SJSA1 (cell line): ENCODE measurements around the gene ERP27. TPM values are rescaled to one million over a fixed set of nuclear protein-coding genes. Genes with fewer than 3 reads are reported as not detected.

Experiments used
- DNase-seq, 2 experiments: peaks; one replicate each; pipeline ENCODE4 v3.0.0-alpha.2; 2015 to 2020; ENCODE audit warnings: low spot score in 2 of 2, low read depth in 1 of 2
- H3K27ac ChIP-seq: fragments of 250-450 bp; sonication (Bioruptor Pico); 2 replicates; pipeline ENCODE4 v1.5.1; 2020; ENCODE audit warnings: mild to moderate bottlenecking, moderate library complexity
- H3K27me3 ChIP-seq: fragments of 250-450 bp; sonication (Bioruptor Pico); replicated peaks from 2 replicates; pipeline ENCODE4 v1.5.1; 2020; ENCODE audit warnings: mild to moderate bottlenecking, moderate library complexity
- H3K36me3 ChIP-seq: fragments of 250-450 bp; sonication (Bioruptor Pico); 2 replicates; pipeline ENCODE4 v1.5.1; 2020; ENCODE audit warnings: mild to moderate bottlenecking
- H3K4me1 ChIP-seq: fragments of 250-450 bp; sonication (Bioruptor Pico); replicated peaks from 2 replicates; pipeline ENCODE4 v1.6.1; 2021; ENCODE audit warnings: mild to moderate bottlenecking
- H3K4me3 ChIP-seq: fragments of 250-450 bp; sonication (Bioruptor Pico); 2 replicates; pipeline ENCODE4 v1.5.1; 2020; ENCODE audit warnings: mild to moderate bottlenecking
- H3K9me3 ChIP-seq: fragments of 250-450 bp; sonication (Bioruptor Pico); replicated peaks from 2 replicates; pipeline ENCODE4 v1.5.1; 2020; ENCODE audit warnings: mild to moderate bottlenecking
- total RNA-seq: library from RNA; depleted of rRNA; stranded (reverse); fragments of >200 nt; shearing (Covaris generic); gene quantifications from 2 replicates; pipeline ENCODE4 v1.2.3, GENCODE V29; 2014

The ERP27 gene
- total RNA-seq, 1 experiment from 2014 or later = not detected

DNA sequence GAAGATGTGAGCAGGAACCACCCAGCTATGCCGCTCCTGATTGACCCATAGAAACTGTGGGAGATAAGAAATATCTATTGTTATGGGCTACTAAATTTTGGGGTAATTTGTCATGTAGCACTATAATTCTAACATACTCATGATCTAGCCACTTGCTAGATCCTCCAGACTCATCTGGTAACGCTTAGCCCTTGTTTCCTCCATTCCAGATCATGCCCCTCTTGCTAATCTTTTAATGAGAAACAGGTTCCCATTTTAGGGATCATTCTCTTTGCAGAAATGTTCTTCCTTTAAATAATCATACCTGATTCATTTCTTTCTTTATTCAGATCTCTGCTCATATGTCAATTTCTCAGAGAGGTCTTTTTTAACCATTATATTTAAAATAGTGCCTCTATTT is 26.9 kb upstream of the ERP27 start:
- no peak for DNase-seq
- Histone ChIP-seq H3K9me3 (no peaks in the 10 kb centered on the region), H3K4me3 (no peak overlapping the region), H3K27ac (no peak overlapping the region), H3K27me3 (no peaks in the 10 kb centered on the region), H3K36me3 (no peaks in the 10 kb centered on the region), H3K4me1 (peaks cover 14% of the 10 kb centered on the region)

DNA sequence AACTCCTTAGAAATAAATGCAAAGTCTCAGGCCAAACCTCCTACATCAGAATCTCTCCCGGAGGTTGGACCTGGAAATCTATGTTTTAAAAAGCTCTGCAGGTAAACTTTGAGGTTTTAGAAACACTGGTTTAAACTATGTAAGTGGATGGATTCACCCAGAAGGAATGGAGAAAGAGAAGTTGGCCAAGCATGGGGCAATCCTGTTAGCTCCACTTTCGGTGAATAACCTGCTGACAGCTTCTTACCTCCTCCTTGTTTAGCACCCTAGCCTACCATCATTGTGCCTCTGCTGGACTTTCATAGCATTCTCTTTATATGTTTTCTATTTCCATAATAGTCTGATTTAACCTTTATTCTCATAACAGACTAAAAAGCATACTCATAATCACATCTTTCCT is 26.1 kb upstream of the ERP27 start:
- H3K9me3 ChIP-seq = no peaks in the 10 kb centered on the region

GRCh38 chr12:14963520-14963919 is 25.2 kb upstream of the ERP27 start:
- DNase-seq = no peak
- peaks cover 14% of the 10 kb centered on the region for H3K4me1 ChIP-seq
- H3K36me3 ChIP-seq = no peaks in the 10 kb centered on the region

More for the DNA sequence above, 26.1 kb upstream of the ERP27 start:
- Histone ChIP-seq H3K27me3 (no peaks in the 10 kb centered on the region), H3K4me3 (no peak overlapping the region), H3K4me1 (peaks cover 14% of the 10 kb centered on the region), H3K36me3 (no peaks in the 10 kb centered on the region), H3K27ac (no peak overlapping the region)
- no peak for DNase-seq

GRCh38 chr12:14962797-14963196 is 24.5 kb upstream of the ERP27 start:
- H3K27ac ChIP-seq = no peak overlapping the region
- H3K4me3 ChIP-seq = no peak overlapping the region
- H3K36me3 ChIP-seq = no peaks in the 10 kb centered on the region
- no peaks in the 10 kb centered on the region for H3K27me3 ChIP-seq
- DNase-seq = no peak
- peaks cover 14% of the 10 kb centered on the region for H3K4me1 ChIP-seq
- no peaks in the 10 kb centered on the region for H3K9me3 ChIP-seq

More at GRCh38 chr12:14963520-14963919, 25.2 kb upstream of the ERP27 start:
- Histone ChIP-seq H3K9me3 (no peaks in the 10 kb centered on the region), H3K4me3 (no peak overlapping the region), H3K27me3 (no peaks in the 10 kb centered on the region), H3K27ac (no peak overlapping the region)

GRCh38 chr12:14962153-14962539 is 23.8 kb upstream of the ERP27 start:
- H3K27me3 ChIP-seq = no peaks in the 10 kb centered on the region
- peaks cover 14% of the 10 kb centered on the region for H3K4me1 ChIP-seq
- H3K36me3 ChIP-seq = no peaks in the 10 kb centered on the region
- H3K27ac ChIP-seq = no peak overlapping the region
- no peak for DNase-seq
- no peaks in the 10 kb centered on the region for H3K9me3 ChIP-seq
- H3K4me3 ChIP-seq = no peak overlapping the region

- H3K4me3 ChIP-seq = peak within 1 kb of the TSS; percentile 1; the same call in 1 of the 2 replicates
- no peak for DNase-seq
- H3K36me3 ChIP-seq = no peaks in the 10 kb centered on the region
- peaks cover 14% of the 10 kb centered on the region for H3K4me1 ChIP-seq
- H3K27me3 ChIP-seq = no peaks in the 10 kb centered on the region
- no peak within 1 kb of the TSS for H3K27ac ChIP-seq
- no peaks in the 10 kb centered on the region for H3K9me3 ChIP-seq
Observed at GRCh38 chr12:14961466-14962152, 23.3 kb upstream of the ERP27 start, which contains the start of gene ARHGDIB. Gene ARHGDIB (minus strand): TSS chr12:14961601. CDS start chr12:14950712, 10,889 bp downstream.

DNA sequence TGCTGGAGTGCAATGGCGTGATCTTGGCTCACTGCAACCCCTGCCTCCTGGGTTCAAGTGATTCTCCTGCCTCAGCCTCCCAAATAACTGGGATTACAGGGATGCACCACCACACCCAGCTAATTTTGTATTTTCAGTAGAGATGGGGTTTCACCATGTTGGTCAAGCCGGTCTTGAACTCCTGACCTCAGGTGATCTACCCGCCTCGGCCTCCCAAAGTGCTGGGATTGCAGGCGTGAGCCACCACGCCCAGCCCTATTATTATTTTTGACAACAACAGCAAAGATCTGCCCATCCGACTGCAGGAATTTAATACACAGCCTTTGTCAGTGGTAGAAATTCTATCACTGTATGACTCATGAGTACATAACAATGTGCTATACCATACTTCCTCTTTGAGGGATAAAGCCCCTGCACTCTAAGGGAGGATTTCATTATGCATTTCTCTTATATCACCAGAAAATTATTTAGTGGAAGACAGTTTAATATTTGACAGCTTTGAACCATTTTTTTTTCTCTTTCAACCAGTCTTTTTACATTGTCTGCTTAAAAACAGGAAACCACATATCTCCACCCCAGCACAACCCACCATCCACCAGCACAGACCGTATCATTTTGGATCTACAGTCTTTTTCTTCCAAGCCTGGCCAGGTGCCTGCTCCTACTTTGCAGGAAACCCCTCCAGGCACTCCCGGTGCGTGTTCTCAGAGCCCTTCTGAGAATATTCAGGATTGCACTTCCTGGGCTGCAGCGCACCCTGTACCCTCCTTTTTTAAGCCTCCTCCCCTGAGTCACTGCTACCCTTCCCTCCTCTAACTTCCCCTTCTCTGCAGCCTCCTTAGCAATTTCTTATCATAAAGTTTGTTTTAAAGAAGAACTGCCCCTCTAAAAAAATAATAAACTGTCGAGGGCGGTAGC is 22.5 kb upstream of the ERP27 start:
- H3K9me3 ChIP-seq = no peaks in the 10 kb centered on the region
- DNase-seq = peak in 1 of 2 experiments; percentile 21

GRCh38 chr12:14959916-14960496 is 21.7 kb upstream of the ERP27 start:
- Histone ChIP-seq H3K9me3 (no peaks in the 10 kb centered on the region), H3K36me3 (no peaks in the 10 kb centered on the region), H3K27ac (no peak overlapping the region), H3K4me3 (no peak overlapping the region), H3K4me1 (peaks cover 14% of the 10 kb centered on the region), H3K27me3 (no peaks in the 10 kb centered on the region)
- DNase-seq = no peak

More for the DNA sequence above, 22.5 kb upstream of the ERP27 start:
- H3K4me1 ChIP-seq = peaks cover 14% of the 10 kb centered on the region
- peak overlapping the region; percentile 1; the same call in 1 of the 2 replicates for H3K4me3 ChIP-seq
- no peaks in the 10 kb centered on the region for H3K36me3 ChIP-seq
- no peaks in the 10 kb centered on the region for H3K27me3 ChIP-seq
- no peak overlapping the region for H3K27ac ChIP-seq

GRCh38 chr12:14959463-14959862 is 21.1 kb upstream of the ERP27 start:
- Histone ChIP-seq H3K27ac (no peak overlapping the region), H3K36me3 (no peaks in the 10 kb centered on the region), H3K9me3 (no peaks in the 10 kb centered on the region), H3K4me3 (no peak overlapping the region), H3K4me1 (peaks cover 14% of the 10 kb centered on the region), H3K27me3 (no peaks in the 10 kb centered on the region)
- no peak for DNase-seq

GRCh38 chr12:14959126-14959440 is 20.7 kb upstream of the ERP27 start:
- Histone ChIP-seq H3K27me3 (no peaks in the 10 kb centered on the region), H3K27ac (no peak overlapping the region), H3K4me1 (peaks cover 14% of the 10 kb centered on the region), H3K36me3 (no peaks in the 10 kb centered on the region), H3K4me3 (no peak overlapping the region), H3K9me3 (no peaks in the 10 kb centered on the region)
- DNase-seq = no peak

- H3K27ac ChIP-seq = no peak overlapping the region
Observed at GRCh38 chr12:14958361-14959125, 20.2 kb upstream of the ERP27 start.

DNA sequence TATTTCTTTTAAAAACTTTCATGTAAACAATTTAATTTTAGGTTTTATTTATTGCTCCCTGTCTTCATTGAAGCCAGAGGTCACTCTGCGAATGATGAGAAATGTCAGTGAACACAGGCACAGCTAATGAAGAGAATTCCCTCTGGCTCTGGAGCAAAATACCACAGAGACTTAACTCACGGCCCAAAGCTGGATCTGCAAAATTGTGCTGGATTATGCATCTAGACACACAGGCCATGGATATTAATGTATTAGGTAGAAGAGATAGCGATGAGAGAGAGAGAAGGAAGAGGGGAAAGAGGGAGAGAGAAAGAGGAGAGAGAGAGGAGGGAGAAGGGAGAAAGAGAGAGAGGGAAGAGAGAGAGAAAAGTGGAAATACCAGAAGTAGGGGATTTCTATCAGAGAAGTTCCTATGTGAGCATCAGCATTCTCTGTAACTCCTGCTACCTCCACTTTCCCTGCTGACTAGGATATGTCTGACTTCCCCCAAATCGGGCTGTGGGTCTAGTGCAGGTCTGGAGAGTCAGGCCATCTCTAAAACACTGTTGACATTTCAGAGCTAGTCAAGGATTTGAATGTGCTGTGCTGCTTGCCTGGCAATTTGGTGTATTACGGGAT is 19.3 kb upstream of the ERP27 start:
- Histone ChIP-seq H3K4me1 (peaks cover 18% of the 10 kb centered on the region), H3K27ac (no peak overlapping the region), H3K9me3 (no peaks in the 10 kb centered on the region), H3K36me3 (no peaks in the 10 kb centered on the region), H3K27me3 (no peaks in the 10 kb centered on the region), H3K4me3 (no peak overlapping the region)
- no peak for DNase-seq

More at GRCh38 chr12:14958361-14959125, 20.2 kb upstream of the ERP27 start:
- Histone ChIP-seq H3K9me3 (no peaks in the 10 kb centered on the region), H3K27me3 (no peaks in the 10 kb centered on the region), H3K4me1 (peaks cover 14% of the 10 kb centered on the region), H3K4me3 (no peak overlapping the region), H3K36me3 (no peaks in the 10 kb centered on the region)
- no peak for DNase-seq

- Histone ChIP-seq H3K4me1 (peaks cover 24% of the 10 kb centered on the region), H3K27ac (no peak overlapping the region), H3K4me3 (no peak overlapping the region), H3K9me3 (no peaks in the 10 kb centered on the region), H3K27me3 (no peaks in the 10 kb centered on the region), H3K36me3 (no peaks in the 10 kb centered on the region)
- DNase-seq = no peak
Observed at GRCh38 chr12:14956905-14957304, 18.6 kb upstream of the ERP27 start.
